Suprapubic skin (tissue), 4 donors: Measurements from ENCODE around the gene JAKMIP3. TPM values are rescaled to one million over a fixed set of nuclear protein-coding genes. Genes with fewer than 3 reads are reported as not detected.
A peak's percentile ranks its signal among the peaks of the same experiment; 100 is the strongest.

ENCODE experiments used
- DNase-seq, 2 donors: peaks; one replicate each; pipeline ENCODE4 v3.0.0-alpha.2; 2019; ENCODE audit warnings: low spot score in 2 of 2
- H3K27ac ChIP-seq: fragments of 200-600 bp; sonication (generic); one replicate; pipeline ENCODE4 v1.5.1; 2019
- H3K27me3 ChIP-seq: fragments of 200-600 bp; sonication (generic); one replicate; pipeline ENCODE4 v1.5.1; 2019
- H3K36me3 ChIP-seq: fragments of 200-600 bp; sonication (generic); one replicate; pipeline ENCODE4 v1.5.1; 2019
- H3K4me1 ChIP-seq: fragments of 200-600 bp; sonication (generic); one replicate; pipeline ENCODE4 v1.5.1; 2019
- H3K4me3 ChIP-seq: fragments of 200-600 bp; sonication (generic); one replicate; pipeline ENCODE4 v1.5.1; 2019; ENCODE audit warnings: mild to moderate bottlenecking
- H3K9me3 ChIP-seq: fragments of 200-600 bp; sonication (generic); one replicate; pipeline ENCODE4 v1.5.1; 2019
- EP300 ChIP-seq: sonication (generic); formaldehyde crosslinking; IDR thresholded peaks from one replicate; pipeline ENCODE4 v1.6.1; 2017; ENCODE audit warnings: antibody characterized with exemption
- POLR2A ChIP-seq, 2 donors: fragments of 450-650 bp; IDR thresholded peaks; one replicate each; pipeline ENCODE4 v1.6.1; 2017; ENCODE audit warnings: antibody characterized with exemption in 2 of 2, mild to moderate bottlenecking in 2 of 2, moderate library complexity in 2 of 2
- POLR2AphosphoS5 ChIP-seq, 3 donors: sonication (generic); formaldehyde crosslinking; IDR thresholded peaks; one replicate each; pipeline ENCODE4 v1.6.1; 2017; ENCODE audit warnings: antibody characterized with exemption in 3 of 3
- WGBS: methylation state at CpG from one replicate; pipeline ENCODE4 v1.1.5; 2018; 5-methylcytosine and 5-hydroxymethylcytosine counted together
- total RNA-seq, 4 donors: library from RNA; depleted of rRNA; stranded (reverse); fragments of >200 nt; gene quantifications; one replicate each; pipeline ENCODE4 v1.1.0, GENCODE V29; 2016
- TF ChIP-seq, protein P1 (sequence below), 2 donors: fragments of 200-600 bp in 1 of 2; fragments of 450-650 bp in 1 of 2; sonication (generic) in 1 of 2; IDR thresholded peaks; one replicate each; pipeline ENCODE4 v1.5.1; 2016 to 2019; ENCODE audit warnings: antibody characterized with exemption in 2 of 2, mild to moderate bottlenecking in 1 of 2, moderate library complexity in 1 of 2

Gene JAKMIP3
- total RNA-seq, 4 donors from 2014 or later = 0.15 to 2.4 (median 0.51) TPM

DNA sequence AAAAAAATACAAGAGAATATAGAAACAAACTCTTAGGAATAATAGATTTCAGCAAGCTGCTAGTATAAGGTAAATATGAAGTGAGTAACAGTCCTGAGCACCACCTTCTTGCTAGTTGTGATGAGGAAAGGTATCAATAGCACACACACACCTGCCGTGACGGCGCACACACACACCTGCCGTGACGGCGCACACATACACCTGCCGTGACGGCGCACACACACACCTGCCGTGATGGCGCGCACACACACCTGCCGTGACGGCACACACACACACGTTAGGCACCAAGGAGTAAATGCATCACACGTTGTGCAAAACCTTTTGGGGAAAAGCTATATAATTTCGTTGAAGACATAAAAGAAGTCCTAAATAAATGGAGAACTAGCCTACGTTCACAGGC, 4.7 kb upstream of the JAKMIP3 start:
- H3K27ac ChIP-seq = no peak overlapping the region
- no peak for TF ChIP-seq POLR2A (IDR thresholded peaks at IDR 0.05)
- TF ChIP-seq, protein P1, sequence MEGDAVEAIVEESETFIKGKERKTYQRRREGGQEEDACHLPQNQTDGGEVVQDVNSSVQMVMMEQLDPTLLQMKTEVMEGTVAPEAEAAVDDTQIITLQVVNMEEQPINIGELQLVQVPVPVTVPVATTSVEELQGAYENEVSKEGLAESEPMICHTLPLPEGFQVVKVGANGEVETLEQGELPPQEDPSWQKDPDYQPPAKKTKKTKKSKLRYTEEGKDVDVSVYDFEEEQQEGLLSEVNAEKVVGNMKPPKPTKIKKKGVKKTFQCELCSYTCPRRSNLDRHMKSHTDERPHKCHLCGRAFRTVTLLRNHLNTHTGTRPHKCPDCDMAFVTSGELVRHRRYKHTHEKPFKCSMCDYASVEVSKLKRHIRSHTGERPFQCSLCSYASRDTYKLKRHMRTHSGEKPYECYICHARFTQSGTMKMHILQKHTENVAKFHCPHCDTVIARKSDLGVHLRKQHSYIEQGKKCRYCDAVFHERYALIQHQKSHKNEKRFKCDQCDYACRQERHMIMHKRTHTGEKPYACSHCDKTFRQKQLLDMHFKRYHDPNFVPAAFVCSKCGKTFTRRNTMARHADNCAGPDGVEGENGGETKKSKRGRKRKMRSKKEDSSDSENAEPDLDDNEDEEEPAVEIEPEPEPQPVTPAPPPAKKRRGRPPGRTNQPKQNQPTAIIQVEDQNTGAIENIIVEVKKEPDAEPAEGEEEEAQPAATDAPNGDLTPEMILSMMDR (IDR thresholded peaks at IDR 0.05) = no peak
- TF ChIP-seq POLR2AphosphoS5 (IDR thresholded peaks at IDR 0.05) = no peak
- no peak for TF ChIP-seq EP300
- H3K4me1 ChIP-seq = peaks cover 9% of the 10 kb centered on the region
- no peak overlapping the region for H3K4me3 ChIP-seq
- H3K36me3 ChIP-seq = no peaks in the 10 kb centered on the region
- peaks cover 4% of the 10 kb centered on the region for H3K27me3 ChIP-seq
- 90% methylated on average over 18 of the region's 18 CpGs for whole genome bisulfite sequencing
- no peak for DNase-seq
- H3K9me3 ChIP-seq = no peaks in the 10 kb centered on the region

- WGBS = 92% methylated on average over 6 of the region's 6 CpGs
- H3K9me3 ChIP-seq = no peaks in the 10 kb centered on the region
- no peaks in the 10 kb centered on the region for H3K36me3 ChIP-seq
- TF ChIP-seq, protein P1 (IDR thresholded peaks at IDR 0.05) = no peak
- TF ChIP-seq POLR2A (IDR thresholded peaks at IDR 0.05) (no peak), EP300 (no peak), POLR2AphosphoS5 (IDR thresholded peaks at IDR 0.05) (no peak)
- DNase-seq = peak in 1 of 2 donors; percentile 26
- H3K4me3 ChIP-seq = no peak overlapping the region
- H3K4me1 ChIP-seq = peaks cover 14% of the 10 kb centered on the region
- H3K27me3 ChIP-seq = peaks cover 4% of the 10 kb centered on the region
- no peak overlapping the region for H3K27ac ChIP-seq
These were observed 4.3 kb upstream of the JAKMIP3 start for GRCh38 chr10:132061465-132061864.

DNA sequence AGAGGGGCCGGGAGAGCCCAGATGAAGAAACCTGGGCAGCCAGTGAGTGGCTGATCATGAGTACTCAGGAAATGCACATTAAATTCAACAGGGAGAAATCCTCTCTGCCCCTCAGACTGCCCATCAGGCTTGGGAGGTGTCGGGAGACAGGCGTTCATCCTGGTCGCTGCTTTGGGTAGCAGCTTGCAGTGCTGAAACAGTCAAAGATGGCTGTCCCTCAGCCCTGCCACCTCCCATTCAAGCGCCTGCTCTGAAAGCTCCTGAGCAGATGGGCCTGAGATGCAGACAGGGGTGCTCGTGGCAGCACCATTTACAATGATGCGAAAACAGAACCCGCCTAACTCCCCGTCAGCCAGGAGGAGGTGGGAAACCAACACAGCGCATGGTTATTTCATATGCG, 3.6 kb upstream of the JAKMIP3 start:
- Histone ChIP-seq H3K4me1 (peaks cover 16% of the 10 kb centered on the region), H3K4me3 (no peak overlapping the region), H3K27me3 (peaks cover 4% of the 10 kb centered on the region), H3K9me3 (no peaks in the 10 kb centered on the region), H3K27ac (no peak overlapping the region), H3K36me3 (no peaks in the 10 kb centered on the region)
- WGBS = 90% methylated on average over 8 of the region's 11 CpGs
- peak; percentile 24 to 41 for DNase-seq
- TF ChIP-seq EP300 = no peak
- TF ChIP-seq POLR2AphosphoS5 (IDR thresholded peaks at IDR 0.05) = no peak
- TF ChIP-seq, protein P1 (IDR thresholded peaks at IDR 0.05) = no peak
- TF ChIP-seq POLR2A (IDR thresholded peaks at IDR 0.05) = no peak

- Histone ChIP-seq H3K27ac (no peak overlapping the region), H3K36me3 (no peaks in the 10 kb centered on the region), H3K4me1 (peaks cover 16% of the 10 kb centered on the region), H3K4me3 (no peak overlapping the region), H3K27me3 (no peaks in the 10 kb centered on the region), H3K9me3 (no peaks in the 10 kb centered on the region)
- DNase-seq = peak; percentile 31 to 72
- WGBS = 53% methylated on average over 16 of the region's 17 CpGs
- TF ChIP-seq EP300 = no peak
- no peak for TF ChIP-seq POLR2AphosphoS5 (IDR thresholded peaks at IDR 0.05)
- TF ChIP-seq POLR2A (IDR thresholded peaks at IDR 0.05) = no peak
- TF ChIP-seq, protein P1 (IDR thresholded peaks at IDR 0.05) = no peak
These were observed 2.9 kb upstream of the JAKMIP3 start for GRCh38 chr10:132062641-132063390.

DNA sequence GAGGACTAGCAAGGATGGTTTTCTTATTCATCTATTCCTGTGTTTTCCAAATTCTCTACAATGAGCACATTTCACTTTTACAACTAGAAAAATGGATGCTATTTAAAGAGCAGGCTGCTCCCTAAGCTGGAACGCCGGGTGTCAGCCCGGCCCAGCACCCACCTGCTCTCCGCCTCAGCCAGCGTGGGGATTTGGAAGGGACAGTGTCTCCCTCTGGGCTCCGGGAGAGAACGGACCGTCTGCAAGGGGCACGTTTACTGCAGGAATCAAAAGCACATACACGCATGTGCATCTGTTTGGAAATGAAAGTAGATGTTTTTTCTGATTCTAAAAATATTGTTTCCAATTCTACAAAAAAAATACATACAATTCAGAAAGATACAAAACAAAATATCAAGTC, 2.3 kb upstream of the JAKMIP3 start:
- H3K27ac ChIP-seq = no peak overlapping the region
- peak; percentile 26 to 45 for DNase-seq
- H3K9me3 ChIP-seq = no peaks in the 10 kb centered on the region
- no peak overlapping the region for H3K4me3 ChIP-seq
- no peaks in the 10 kb centered on the region for H3K27me3 ChIP-seq
- no peaks in the 10 kb centered on the region for H3K36me3 ChIP-seq
- peaks cover 16% of the 10 kb centered on the region for H3K4me1 ChIP-seq
- WGBS = 67% methylated on average over 10 of the region's 10 CpGs
- TF ChIP-seq, protein P1 (IDR thresholded peaks at IDR 0.05) = no peak
